Panc1 (cell line): ENCODE results near the gene WASF1. TPM values are rescaled to one million over a fixed set of nuclear protein-coding genes. Genes with fewer than 3 reads are reported as not detected.
"Not testable (repeated sequence)": the region's sequence is repeated elsewhere in the genome, so short reads cannot be mapped to it uniquely, and the experiment has no call there.

Experiments used
- ATAC-seq: fragments of 200-7000 bp; cut with Tn5 transposase; 2 replicates; pipeline ENCODE4 v1.9.1; 2020; ENCODE audit warnings: mild to moderate bottlenecking, moderate library complexity
- BruUV-seq: library from RNA; stranded (reverse); fragments of 400-500 nt; replicated peaks from 2 replicates; lab custom pipeline; 2021; lab: Mats Ljungman, UMichigan
- CTCF ChIA-PET: fragments of 300-600 bp; sonication (Branson Sonifier 250); formaldehyde crosslinking; loops from one replicate; lab custom pipeline; 2022; ENCODE audit warnings: antibody characterized with exemption; lab: Charles Lee
- POLR2A ChIA-PET: fragments of 300-600 bp; sonication (Branson Sonifier 250); formaldehyde crosslinking; loops from one replicate; lab custom pipeline; 2022; ENCODE audit warnings: antibody characterized with exemption; lab: Charles Lee
- DNase-seq: peaks from one replicate; pipeline ENCODE4 v3.0.0-alpha.2; 2010; ENCODE audit warnings: low read depth, low spot score
- H3K27ac ChIP-seq: 2 replicates; pipeline ENCODE4 v1.5.1; 2011; ENCODE audit warnings: mild to moderate bottlenecking, low read length, inconsistent platforms
- H3K27me3 ChIP-seq: fragments of 200-500 bp; sonication (Bioruptor generic); 2 replicates; pipeline ENCODE4 v1.6.0; 2014; ENCODE audit warnings: low read length, inconsistent platforms; ENCODE audit not compliant: control insufficient read depth, insufficient read depth
- H3K36me3 ChIP-seq: fragments of 200-500 bp; sonication (Bioruptor generic); 2 replicates; pipeline ENCODE4 v1.5.1; 2014; ENCODE audit warnings: inconsistent platforms, mild to moderate bottlenecking, low read length, moderate library complexity; ENCODE audit not compliant: control insufficient read depth, insufficient read depth
- H3K4me1 ChIP-seq: 2 replicates; pipeline ENCODE4 v1.5.1; 2011; ENCODE audit warnings: inconsistent platforms, mild to moderate bottlenecking, low read length, moderate library complexity; ENCODE audit not compliant: control insufficient read depth, insufficient read depth
- H3K4me3 ChIP-seq, 2 experiments: 2 replicates each; pipeline ENCODE4 v1.5.1; 2011 to 2012; ENCODE audit warnings: low read depth in 2 of 2, low read length in 2 of 2, mild to moderate bottlenecking in 2 of 2, inconsistent platforms in 1 of 2, moderate library complexity in 1 of 2
- H3K9me3 ChIP-seq: fragments of 200-500 bp; sonication (Bioruptor generic); 2 replicates; pipeline ENCODE4 v1.5.1; 2014; ENCODE audit warnings: low read depth, mild to moderate bottlenecking, inconsistent platforms, low read length, moderate library complexity; ENCODE audit not compliant: control insufficient read depth, insufficient read depth
- POLR2AphosphoS5 ChIP-seq: IDR thresholded peaks from 2 replicates; pipeline ENCODE4 v1.6.1; 2012; ENCODE audit warnings: mild to moderate bottlenecking, low read depth, low read length, moderate library complexity
- SIN3A ChIP-seq: IDR thresholded peaks from 2 replicates; pipeline ENCODE4 v1.6.1; 2012; ENCODE audit warnings: low read depth, mild to moderate bottlenecking, low read length, moderate library complexity, borderline replicate concordance; ENCODE audit not compliant: insufficient read depth
- TCF7L2 ChIP-seq: IDR thresholded peaks from 2 replicates; pipeline ENCODE4 v1.6.1; 2011; ENCODE audit warnings: mild to moderate bottlenecking, low read depth, low read length, inconsistent platforms
- in situ Hi-C: cut with HindIII; loops from 2 replicates; pipeline ENCODE4 v1.10.0; 2016; ENCODE audit warnings: low sequenced_read_pairs, low pct_unique_long_range_greater_than_20kb
- intact Hi-C: fragments of 100-400 bp; cut with micrococcal nuclease; formaldehyde crosslinking; loops from one replicate; pipeline ENCODE4 v1.10.0; 2022; ENCODE audit not compliant: unreplicated experiment
- total RNA-seq: library from RNA; stranded (reverse); gene quantifications from one replicate; pipeline ENCODE4 v1.2.1, GENCODE V29; 2021; ENCODE audit not compliant: unreplicated experiment
- TF ChIP-seq, protein P1 (sequence below): fragments of 450-650 bp; IDR thresholded peaks from 2 replicates; pipeline ENCODE4 v1.5.1; 2017; ENCODE audit warnings: mild to moderate bottlenecking
- TF ChIP-seq, protein P2 (sequence below), 2 experiments: IDR thresholded peaks; 2 replicates each; pipeline ENCODE4 v1.6.1; 2011 to 2012; ENCODE audit warnings: low read depth in 2 of 2, control low read depth in 1 of 2, low read length in 1 of 2, mild to moderate bottlenecking in 1 of 2, moderate library complexity in 1 of 2; ENCODE audit not compliant: insufficient read depth in 1 of 2

Gene WASF1
- total RNA-seq, 1 experiment from 2014 or later: 63.9 TPM

DNA sequence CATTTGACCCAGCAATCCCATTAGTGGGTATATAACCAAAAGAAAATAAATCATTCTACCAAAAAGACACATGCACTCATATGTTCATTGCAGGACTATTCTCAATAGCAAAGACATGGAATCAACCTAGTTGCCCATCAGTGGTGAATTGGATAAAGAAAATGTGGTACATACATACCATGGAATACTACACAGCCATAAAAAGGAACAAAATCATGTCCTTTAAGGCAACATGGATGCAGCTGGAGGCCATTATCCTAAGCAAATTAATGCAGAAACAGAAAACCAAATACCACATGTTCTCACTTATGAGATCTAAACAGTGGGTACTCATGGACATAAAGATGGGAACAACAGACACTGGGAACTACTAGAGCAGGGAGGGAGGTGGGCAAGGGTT, 106.0 kb downstream of the WASF1 start:
- H3K36me3 ChIP-seq, H3K4me3 ChIP-seq, POLR2A ChIA-PET, H3K4me1 ChIP-seq, H3K27ac ChIP-seq, ATAC-seq, CTCF ChIA-PET, H3K9me3 ChIP-seq, intact Hi-C loops, BruUV-seq, DNase-seq: not testable (repeated sequence)
- in situ Hi-C loops: loop anchor here (25.0 kb wide), 1 partner anchor 361 kb away; no protein-coding TSS in a partner anchor
- peaks cover 27% of the 10 kb centered on the region for H3K27me3 ChIP-seq

DNA sequence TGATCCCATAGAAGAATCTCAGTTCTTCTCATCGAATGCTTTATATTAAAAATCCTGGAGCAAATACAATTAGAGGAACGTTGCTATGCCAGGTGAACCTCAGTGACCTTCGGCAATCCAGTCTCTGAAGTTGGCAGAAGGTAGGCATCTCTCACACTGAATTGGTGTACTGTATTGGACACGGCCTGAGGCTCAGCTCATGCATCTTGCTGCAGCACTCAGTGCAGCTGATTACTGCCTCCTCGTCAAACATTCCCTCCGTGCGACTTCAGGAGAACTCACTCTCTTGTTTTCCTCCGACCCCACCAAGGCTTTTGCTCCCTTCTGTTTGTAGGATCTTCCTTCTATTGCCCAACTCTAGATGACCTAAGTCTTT, 110.9 kb downstream of the WASF1 start:
- DNase-seq (no peak), ATAC-seq (no peak)
- Histone ChIP-seq H3K36me3 (no peaks in the 10 kb centered on the region), H3K4me3 (no peak overlapping the region), H3K9me3 (no peaks in the 10 kb centered on the region), H3K27me3 (peaks cover 32% of the 10 kb centered on the region), H3K4me1 (no peaks in the 10 kb centered on the region), H3K27ac (no peak overlapping the region)
- ChIA-PET POLR2A (no interaction called here), CTCF (no interaction called here)
- no TSS peak for BruUV-seq
- intact Hi-C loops (no loop called here), in situ Hi-C loops (loop anchor here (25.0 kb wide), 1 partner anchor 356 kb away; no protein-coding TSS in a partner anchor)
- TF ChIP-seq, protein P1, sequence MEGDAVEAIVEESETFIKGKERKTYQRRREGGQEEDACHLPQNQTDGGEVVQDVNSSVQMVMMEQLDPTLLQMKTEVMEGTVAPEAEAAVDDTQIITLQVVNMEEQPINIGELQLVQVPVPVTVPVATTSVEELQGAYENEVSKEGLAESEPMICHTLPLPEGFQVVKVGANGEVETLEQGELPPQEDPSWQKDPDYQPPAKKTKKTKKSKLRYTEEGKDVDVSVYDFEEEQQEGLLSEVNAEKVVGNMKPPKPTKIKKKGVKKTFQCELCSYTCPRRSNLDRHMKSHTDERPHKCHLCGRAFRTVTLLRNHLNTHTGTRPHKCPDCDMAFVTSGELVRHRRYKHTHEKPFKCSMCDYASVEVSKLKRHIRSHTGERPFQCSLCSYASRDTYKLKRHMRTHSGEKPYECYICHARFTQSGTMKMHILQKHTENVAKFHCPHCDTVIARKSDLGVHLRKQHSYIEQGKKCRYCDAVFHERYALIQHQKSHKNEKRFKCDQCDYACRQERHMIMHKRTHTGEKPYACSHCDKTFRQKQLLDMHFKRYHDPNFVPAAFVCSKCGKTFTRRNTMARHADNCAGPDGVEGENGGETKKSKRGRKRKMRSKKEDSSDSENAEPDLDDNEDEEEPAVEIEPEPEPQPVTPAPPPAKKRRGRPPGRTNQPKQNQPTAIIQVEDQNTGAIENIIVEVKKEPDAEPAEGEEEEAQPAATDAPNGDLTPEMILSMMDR: no peak
- no peak for TF ChIP-seq SIN3A
- no peak for TF ChIP-seq TCF7L2
- TF ChIP-seq, protein P2, sequence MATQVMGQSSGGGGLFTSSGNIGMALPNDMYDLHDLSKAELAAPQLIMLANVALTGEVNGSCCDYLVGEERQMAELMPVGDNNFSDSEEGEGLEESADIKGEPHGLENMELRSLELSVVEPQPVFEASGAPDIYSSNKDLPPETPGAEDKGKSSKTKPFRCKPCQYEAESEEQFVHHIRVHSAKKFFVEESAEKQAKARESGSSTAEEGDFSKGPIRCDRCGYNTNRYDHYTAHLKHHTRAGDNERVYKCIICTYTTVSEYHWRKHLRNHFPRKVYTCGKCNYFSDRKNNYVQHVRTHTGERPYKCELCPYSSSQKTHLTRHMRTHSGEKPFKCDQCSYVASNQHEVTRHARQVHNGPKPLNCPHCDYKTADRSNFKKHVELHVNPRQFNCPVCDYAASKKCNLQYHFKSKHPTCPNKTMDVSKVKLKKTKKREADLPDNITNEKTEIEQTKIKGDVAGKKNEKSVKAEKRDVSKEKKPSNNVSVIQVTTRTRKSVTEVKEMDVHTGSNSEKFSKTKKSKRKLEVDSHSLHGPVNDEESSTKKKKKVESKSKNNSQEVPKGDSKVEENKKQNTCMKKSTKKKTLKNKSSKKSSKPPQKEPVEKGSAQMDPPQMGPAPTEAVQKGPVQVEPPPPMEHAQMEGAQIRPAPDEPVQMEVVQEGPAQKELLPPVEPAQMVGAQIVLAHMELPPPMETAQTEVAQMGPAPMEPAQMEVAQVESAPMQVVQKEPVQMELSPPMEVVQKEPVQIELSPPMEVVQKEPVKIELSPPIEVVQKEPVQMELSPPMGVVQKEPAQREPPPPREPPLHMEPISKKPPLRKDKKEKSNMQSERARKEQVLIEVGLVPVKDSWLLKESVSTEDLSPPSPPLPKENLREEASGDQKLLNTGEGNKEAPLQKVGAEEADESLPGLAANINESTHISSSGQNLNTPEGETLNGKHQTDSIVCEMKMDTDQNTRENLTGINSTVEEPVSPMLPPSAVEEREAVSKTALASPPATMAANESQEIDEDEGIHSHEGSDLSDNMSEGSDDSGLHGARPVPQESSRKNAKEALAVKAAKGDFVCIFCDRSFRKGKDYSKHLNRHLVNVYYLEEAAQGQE (IDR thresholded peaks at IDR 0.05; ENCODE audit: insufficient read depth in 1 of 2, low read depth in 2 of 2, low read length in 1 of 2): no peak
- TF ChIP-seq POLR2AphosphoS5: no peak

DNA sequence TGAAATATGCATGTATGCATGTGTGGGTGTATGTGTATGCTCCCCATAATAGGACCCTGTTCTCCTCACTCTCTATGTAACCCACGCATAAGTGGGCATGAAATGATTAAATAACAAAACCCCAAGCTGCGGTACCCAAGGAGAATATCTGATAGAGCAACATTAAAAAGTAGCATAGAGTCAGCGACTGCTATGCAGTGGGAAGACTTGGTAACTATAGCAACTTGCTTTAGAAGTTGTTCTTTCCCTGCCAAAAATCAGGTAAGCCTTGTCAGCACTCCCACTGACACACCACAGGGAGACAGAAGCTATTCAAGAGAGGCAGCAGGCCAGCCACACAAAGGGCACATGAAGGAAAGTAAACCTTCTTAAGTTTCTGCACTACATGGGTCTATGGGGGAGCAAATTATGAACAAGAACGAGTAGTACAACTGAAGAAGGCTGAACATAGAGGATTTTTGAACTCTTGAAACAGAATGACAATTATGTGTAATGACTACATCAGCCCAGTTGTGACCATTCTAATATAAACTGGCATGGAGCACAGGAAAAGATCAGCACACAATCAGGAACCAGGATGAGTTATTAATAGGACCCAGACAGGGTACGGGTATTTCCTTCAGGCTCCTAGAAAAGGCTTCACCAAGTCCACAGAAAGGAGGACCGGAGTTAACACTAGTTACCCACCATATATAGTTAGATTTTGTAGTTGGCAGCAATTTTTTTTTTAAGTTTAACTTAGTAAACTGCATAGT, 111.5 kb downstream of the WASF1 start:
- H3K9me3 ChIP-seq: no peaks in the 10 kb centered on the region
- no peaks in the 10 kb centered on the region for H3K36me3 ChIP-seq
- BruUV-seq: no TSS peak
- DNase-seq (no peak), ATAC-seq (no peak)
- no peaks in the 10 kb centered on the region for H3K4me1 ChIP-seq
- CTCF ChIA-PET: interaction anchor here (0.7 kb wide), 1 partner anchor 541 kb away, joined by 4 read pairs; no protein-coding TSS in a partner anchor
- H3K27me3 ChIP-seq: peaks cover 33% of the 10 kb centered on the region
- TF ChIP-seq, protein P1: no peak
- no peak for TF ChIP-seq POLR2AphosphoS5
- no peak for TF ChIP-seq TCF7L2
- no peak for TF ChIP-seq SIN3A
- TF ChIP-seq, protein P2 (IDR thresholded peaks at IDR 0.05; ENCODE audit: insufficient read depth in 1 of 2, low read depth in 2 of 2, low read length in 1 of 2): no peak
- POLR2A ChIA-PET: no interaction called here
- in situ Hi-C loops: loop anchor here (25.0 kb wide), 1 partner anchor 356 kb away; no protein-coding TSS in a partner anchor
- H3K27ac ChIP-seq: no peak overlapping the region
- H3K4me3 ChIP-seq: no peak overlapping the region
- intact Hi-C loops: no loop called here
